Uterus (tissue), 4 donors: ENCODE results near the gene RAD23B. TPM values are rescaled to one million over a fixed set of nuclear protein-coding genes. Genes with fewer than 3 reads are reported as not detected.

Source experiments
- DNase-seq, 2 donors: peaks; one replicate each; pipeline ENCODE4 v3.0.0-alpha.2; 2019 to 2020
- H3K27ac ChIP-seq, 2 donors: fragments of 200-600 bp; sonication (generic); 1 replicate in 1 of 2; 2 replicates in 1 of 2; pipeline ENCODE4 v1.5.1; 2016 to 2018
- H3K27me3 ChIP-seq, 2 donors: fragments of 200-600 bp; sonication (generic); one replicate each; pipeline ENCODE4 v1.5.1; 2018 to 2019; ENCODE audit warnings: control low read depth in 1 of 2
- H3K36me3 ChIP-seq, 2 donors: fragments of 200-600 bp; sonication (generic); one replicate each; pipeline ENCODE4 v1.5.1; 2019; ENCODE audit warnings: control low read depth in 1 of 2
- H3K4me1 ChIP-seq, 2 donors: fragments of 200-600 bp; sonication (generic); one replicate each; pipeline ENCODE4 v1.5.1; 2018 to 2019; ENCODE audit warnings: control low read depth in 1 of 2
- H3K4me3 ChIP-seq, 2 donors: fragments of 200-600 bp; sonication (generic); 1 replicate in 1 of 2; 2 replicates in 1 of 2; pipeline ENCODE4 v1.5.1; 2018 to 2019; ENCODE audit warnings: mild to moderate bottlenecking in 1 of 2
- H3K9me3 ChIP-seq, 2 donors: fragments of 200-600 bp; sonication (generic); one replicate each; pipeline ENCODE4 v1.5.1; 2019; ENCODE audit warnings: control low read depth in 1 of 2
- CTCF ChIP-seq, 4 experiments: fragments of 200-600 bp in 2 of 4; fragments of 450-650 bp in 2 of 4; sonication (generic) in 2 of 4; IDR thresholded peaks; one replicate each; pipeline ENCODE4 v1.5.1; 2016 to 2019; ENCODE audit warnings: antibody characterized with exemption in 4 of 4, mild to moderate bottlenecking in 2 of 4, moderate library complexity in 1 of 4
- POLR2A ChIP-seq, 2 donors: fragments of 450-650 bp; IDR thresholded peaks; one replicate each; pipeline ENCODE4 v1.6.1; 2016; ENCODE audit warnings: antibody characterized with exemption in 2 of 2, mild to moderate bottlenecking in 1 of 2, moderate library complexity in 1 of 2
- intact Hi-C: fragments of 100-400 bp; cut with DNase I; formaldehyde crosslinking; loops from one replicate; pipeline ENCODE4 v1.15.1; 2023; ENCODE audit warnings: low total_unique reads
- total RNA-seq, 4 donors: library from RNA; depleted of rRNA in 3 of 4; stranded (reverse); fragments of >200 nt in 3 of 4; gene quantifications; one replicate each; pipeline versions ENCODE4 v1.1.0 to v1.2.4, GENCODE V29; 2014 to 2023
- donor health status: DM: yes; HTN: yes; CAD: no.

The RAD23B gene
- total RNA-seq, 4 donors from 2014 or later: 39.5 to 92.9 (median 63.8) TPM

GRCh38 chr9:107337676-107338590 lies 54.9 kb downstream of the RAD23B start:
- peak in 1 of 2 donors; percentile 29 for DNase-seq
- H3K4me1 ChIP-seq: peaks cover 0 to 3% of the 10 kb centered on the region in 2 donors
- H3K9me3 ChIP-seq: no peaks in the 10 kb centered on the region
- peak overlapping the region; percentile 36 to 54 for H3K27ac ChIP-seq
- TF ChIP-seq CTCF (IDR thresholded peaks at IDR 0.05): no peak
- no peaks in the 10 kb centered on the region for H3K36me3 ChIP-seq
- no peak overlapping the region for H3K4me3 ChIP-seq
- intact Hi-C loops: no loop called here
- H3K27me3 ChIP-seq: no peaks in the 10 kb centered on the region

DNA sequence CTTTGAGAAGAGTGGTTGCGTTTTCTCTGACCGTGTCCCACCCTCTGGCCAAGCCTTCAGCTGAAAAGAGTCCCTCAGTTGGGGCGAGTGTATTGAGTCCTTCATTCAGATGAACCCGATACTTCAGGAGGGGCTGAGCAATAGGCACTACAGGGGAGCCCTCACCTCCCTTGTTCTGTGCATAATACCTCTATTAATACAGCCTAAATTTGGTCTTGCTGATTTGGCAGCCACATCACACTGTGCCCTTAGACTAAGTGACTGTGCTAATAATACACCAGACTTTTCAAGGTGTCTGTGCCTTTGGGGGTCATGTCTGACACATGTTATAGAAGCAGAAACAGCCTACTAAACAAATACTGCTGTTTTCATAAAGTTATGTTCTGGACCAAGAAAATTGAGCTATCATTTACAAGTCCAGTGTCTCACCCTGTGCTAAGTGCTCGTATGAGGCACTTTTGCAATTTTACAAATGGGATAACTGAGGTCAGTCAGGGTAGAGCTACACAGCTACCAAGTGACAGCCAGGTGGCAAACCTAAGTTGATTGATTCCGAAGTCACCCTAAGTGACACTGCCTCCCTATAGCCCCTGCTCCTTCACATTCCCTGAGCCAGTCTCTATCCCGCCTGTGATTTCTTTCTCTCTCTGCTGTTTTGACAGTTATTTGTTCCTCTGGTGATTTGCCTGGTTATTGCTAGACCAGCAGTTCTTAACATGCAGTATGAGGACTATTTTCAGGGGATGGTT lies 56.0 kb downstream of the RAD23B start:
- Histone ChIP-seq H3K4me3 (no peak overlapping the region), H3K27ac (no peak overlapping the region), H3K36me3 (no peaks in the 10 kb centered on the region), H3K4me1 (peaks cover 0 to 3% of the 10 kb centered on the region in 2 donors), H3K27me3 (no peaks in the 10 kb centered on the region), H3K9me3 (no peaks in the 10 kb centered on the region)
- no peak for DNase-seq
- no peak for TF ChIP-seq CTCF (IDR thresholded peaks at IDR 0.05)
- no peak for TF ChIP-seq POLR2A (IDR thresholded peaks at IDR 0.05)
- intact Hi-C loops: no loop called here

DNA sequence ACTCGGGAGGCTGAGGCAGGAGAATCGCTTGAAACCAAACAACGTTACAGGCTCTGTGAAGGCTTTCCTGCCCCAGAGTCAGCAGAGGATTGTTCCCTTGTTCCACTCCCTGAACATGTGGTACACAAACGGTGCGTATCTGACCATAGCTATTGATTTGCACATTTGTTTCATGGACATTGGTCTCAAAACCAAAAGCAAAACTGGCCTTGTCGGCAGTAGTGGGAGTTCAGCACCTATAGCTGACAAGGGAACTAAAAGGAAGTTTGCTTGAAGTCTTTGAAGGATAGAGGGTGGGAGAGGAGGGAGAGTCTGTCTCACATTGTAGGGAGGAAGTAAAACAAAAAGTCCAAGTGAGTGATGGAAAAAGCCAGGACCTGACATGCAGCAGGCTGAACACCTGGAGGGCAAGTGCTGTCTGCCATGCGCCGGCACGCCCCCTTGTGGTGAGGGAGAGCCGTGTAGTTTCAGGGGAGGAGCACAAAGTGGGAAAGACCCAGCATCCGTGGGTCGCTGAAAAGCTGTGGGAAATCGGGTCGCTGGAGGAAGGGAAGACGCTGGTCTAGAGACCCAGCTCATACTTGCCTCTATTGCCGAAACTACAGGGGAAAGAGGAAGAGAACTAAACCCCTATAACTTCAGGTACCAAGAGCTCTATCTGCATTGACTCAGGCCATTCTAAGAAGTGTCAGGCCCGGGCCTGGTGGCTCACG lies 58.0 kb downstream of the RAD23B start:
- Histone ChIP-seq H3K27me3 (no peaks in the 10 kb centered on the region), H3K36me3 (no peaks in the 10 kb centered on the region), H3K9me3 (no peaks in the 10 kb centered on the region), H3K27ac (no peak overlapping the region), H3K4me3 (no peak overlapping the region), H3K4me1 (peaks cover 0 to 3% of the 10 kb centered on the region in 2 donors)
- peak; percentile 50 to 64 for DNase-seq
- TF ChIP-seq POLR2A (IDR thresholded peaks at IDR 0.05) (no peak), CTCF (IDR thresholded peaks at IDR 0.05) (peak; percentile 63 to 77 (median 68))
- intact Hi-C loops: no loop called here

DNA sequence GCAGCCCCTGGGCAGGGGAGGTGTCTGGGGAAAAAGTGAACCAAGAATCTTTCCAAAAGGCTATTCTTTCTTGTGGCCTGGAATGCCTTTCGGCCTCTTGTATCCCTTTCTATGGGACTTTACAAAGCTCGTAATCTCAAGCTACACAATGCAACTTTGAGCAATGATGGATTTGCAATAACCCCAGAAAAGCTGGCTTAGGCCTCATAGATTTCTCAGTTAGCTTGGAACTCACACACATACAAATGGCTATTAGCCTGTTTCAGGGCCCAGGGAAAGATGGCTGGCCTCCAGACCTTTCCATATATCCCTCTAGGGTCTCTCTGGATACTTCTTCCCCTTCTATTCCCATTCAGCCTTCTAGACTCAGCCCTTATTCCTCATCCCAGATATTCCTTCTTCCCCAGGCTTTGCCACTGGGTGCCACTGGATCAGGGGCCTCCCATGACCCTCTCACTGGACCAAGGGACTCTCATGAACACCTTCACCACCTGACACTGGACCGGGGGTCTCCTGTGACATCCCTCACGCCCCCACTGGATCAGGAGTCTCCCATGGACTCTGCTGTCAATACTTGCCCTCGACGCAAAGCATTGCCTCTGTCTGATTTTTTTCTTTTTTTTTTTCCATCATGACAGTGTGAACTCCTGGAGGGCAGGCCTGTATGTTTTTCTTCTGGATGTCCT lies 59.5 kb downstream of the RAD23B start:
- Histone ChIP-seq H3K36me3 (no peaks in the 10 kb centered on the region), H3K27me3 (no peaks in the 10 kb centered on the region), H3K27ac (no peak overlapping the region), H3K4me1 (peaks cover 0 to 2% of the 10 kb centered on the region in 2 donors), H3K4me3 (no peak overlapping the region), H3K9me3 (no peaks in the 10 kb centered on the region)
- intact Hi-C loops: no loop called here
- no peak for DNase-seq
- TF ChIP-seq CTCF (IDR thresholded peaks at IDR 0.05) (no peak), POLR2A (IDR thresholded peaks at IDR 0.05) (no peak)
